SK-N-SH (cell line): Measurements from ENCODE around the gene EYA2.

Experiments
- EZH2phosphoT487 ChIP-seq: fragments of 200-600 bp; sonication (generic); IDR thresholded peaks from 2 replicates; pipeline ENCODE4 v1.6.1; 2017; ENCODE audit warnings: low read depth, mixed run types, mild to moderate bottlenecking, antibody characterized with exemption, moderate library complexity, borderline replicate concordance
- FOSL2 ChIP-seq: IDR thresholded peaks from 2 replicates; pipeline ENCODE4 v1.4.0; 2012; ENCODE audit warnings: low read depth, mild to moderate bottlenecking, moderate library complexity, borderline replicate concordance
- POLR2AphosphoS5 ChIP-seq: IDR thresholded peaks from 2 replicates; pipeline ENCODE4 v1.6.1; 2012; ENCODE audit warnings: low read depth, low read length
- RFX5 ChIP-seq: IDR thresholded peaks from 2 replicates; pipeline ENCODE4 v1.6.1; 2012; ENCODE audit warnings: mild to moderate bottlenecking, improper control_type of control experiment, low read length
- TF ChIP-seq, protein P1 (sequence below): fragments of 200-600 bp; sonication (generic); IDR thresholded peaks from 2 replicates; pipeline ENCODE4 v1.6.1; 2017; ENCODE audit warnings: antibody characterized with exemption, mild to moderate bottlenecking, moderate library complexity
- TF ChIP-seq, protein P2 (sequence below): IDR thresholded peaks from 2 replicates; pipeline ENCODE4 v1.6.1; 2012; ENCODE audit warnings: mild to moderate bottlenecking, low read depth, low read length, moderate library complexity
- TF ChIP-seq, protein P3 (sequence below): IDR thresholded peaks from 2 replicates; pipeline ENCODE4 v1.4.0; 2012; ENCODE audit warnings: low read depth, borderline replicate concordance

DNA sequence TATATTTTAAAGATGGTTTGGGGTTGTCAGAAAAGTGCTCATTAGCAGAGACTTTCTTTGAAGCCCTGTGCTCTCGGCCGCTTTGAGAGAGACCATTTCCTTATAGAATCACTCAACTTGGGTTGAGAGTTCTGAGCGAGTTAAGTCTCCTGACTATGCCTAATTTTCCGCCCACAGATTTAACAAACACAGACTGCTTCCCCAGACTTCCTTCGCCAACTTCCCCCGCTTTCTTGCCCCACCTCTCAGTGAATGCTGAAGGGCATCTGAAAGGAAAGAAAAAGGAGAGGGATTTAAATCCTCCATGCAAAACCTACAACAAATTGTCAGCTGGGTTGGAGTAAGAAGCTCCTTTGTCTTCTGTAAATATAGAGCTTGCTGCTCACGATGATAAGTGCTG, 224.0 kb downstream of the EYA2 start:
- TF ChIP-seq EZH2phosphoT487 = no peak
- TF ChIP-seq, protein P1, sequence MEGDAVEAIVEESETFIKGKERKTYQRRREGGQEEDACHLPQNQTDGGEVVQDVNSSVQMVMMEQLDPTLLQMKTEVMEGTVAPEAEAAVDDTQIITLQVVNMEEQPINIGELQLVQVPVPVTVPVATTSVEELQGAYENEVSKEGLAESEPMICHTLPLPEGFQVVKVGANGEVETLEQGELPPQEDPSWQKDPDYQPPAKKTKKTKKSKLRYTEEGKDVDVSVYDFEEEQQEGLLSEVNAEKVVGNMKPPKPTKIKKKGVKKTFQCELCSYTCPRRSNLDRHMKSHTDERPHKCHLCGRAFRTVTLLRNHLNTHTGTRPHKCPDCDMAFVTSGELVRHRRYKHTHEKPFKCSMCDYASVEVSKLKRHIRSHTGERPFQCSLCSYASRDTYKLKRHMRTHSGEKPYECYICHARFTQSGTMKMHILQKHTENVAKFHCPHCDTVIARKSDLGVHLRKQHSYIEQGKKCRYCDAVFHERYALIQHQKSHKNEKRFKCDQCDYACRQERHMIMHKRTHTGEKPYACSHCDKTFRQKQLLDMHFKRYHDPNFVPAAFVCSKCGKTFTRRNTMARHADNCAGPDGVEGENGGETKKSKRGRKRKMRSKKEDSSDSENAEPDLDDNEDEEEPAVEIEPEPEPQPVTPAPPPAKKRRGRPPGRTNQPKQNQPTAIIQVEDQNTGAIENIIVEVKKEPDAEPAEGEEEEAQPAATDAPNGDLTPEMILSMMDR = no peak
- TF ChIP-seq POLR2AphosphoS5 = no peak
- TF ChIP-seq, protein P2, sequence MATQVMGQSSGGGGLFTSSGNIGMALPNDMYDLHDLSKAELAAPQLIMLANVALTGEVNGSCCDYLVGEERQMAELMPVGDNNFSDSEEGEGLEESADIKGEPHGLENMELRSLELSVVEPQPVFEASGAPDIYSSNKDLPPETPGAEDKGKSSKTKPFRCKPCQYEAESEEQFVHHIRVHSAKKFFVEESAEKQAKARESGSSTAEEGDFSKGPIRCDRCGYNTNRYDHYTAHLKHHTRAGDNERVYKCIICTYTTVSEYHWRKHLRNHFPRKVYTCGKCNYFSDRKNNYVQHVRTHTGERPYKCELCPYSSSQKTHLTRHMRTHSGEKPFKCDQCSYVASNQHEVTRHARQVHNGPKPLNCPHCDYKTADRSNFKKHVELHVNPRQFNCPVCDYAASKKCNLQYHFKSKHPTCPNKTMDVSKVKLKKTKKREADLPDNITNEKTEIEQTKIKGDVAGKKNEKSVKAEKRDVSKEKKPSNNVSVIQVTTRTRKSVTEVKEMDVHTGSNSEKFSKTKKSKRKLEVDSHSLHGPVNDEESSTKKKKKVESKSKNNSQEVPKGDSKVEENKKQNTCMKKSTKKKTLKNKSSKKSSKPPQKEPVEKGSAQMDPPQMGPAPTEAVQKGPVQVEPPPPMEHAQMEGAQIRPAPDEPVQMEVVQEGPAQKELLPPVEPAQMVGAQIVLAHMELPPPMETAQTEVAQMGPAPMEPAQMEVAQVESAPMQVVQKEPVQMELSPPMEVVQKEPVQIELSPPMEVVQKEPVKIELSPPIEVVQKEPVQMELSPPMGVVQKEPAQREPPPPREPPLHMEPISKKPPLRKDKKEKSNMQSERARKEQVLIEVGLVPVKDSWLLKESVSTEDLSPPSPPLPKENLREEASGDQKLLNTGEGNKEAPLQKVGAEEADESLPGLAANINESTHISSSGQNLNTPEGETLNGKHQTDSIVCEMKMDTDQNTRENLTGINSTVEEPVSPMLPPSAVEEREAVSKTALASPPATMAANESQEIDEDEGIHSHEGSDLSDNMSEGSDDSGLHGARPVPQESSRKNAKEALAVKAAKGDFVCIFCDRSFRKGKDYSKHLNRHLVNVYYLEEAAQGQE = no peak
- TF ChIP-seq, protein P3, sequence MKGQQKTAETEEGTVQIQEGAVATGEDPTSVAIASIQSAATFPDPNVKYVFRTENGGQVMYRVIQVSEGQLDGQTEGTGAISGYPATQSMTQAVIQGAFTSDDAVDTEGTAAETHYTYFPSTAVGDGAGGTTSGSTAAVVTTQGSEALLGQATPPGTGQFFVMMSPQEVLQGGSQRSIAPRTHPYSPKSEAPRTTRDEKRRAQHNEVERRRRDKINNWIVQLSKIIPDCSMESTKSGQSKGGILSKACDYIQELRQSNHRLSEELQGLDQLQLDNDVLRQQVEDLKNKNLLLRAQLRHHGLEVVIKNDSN = no peak
- TF ChIP-seq FOSL2 = no peak
- no peak for TF ChIP-seq RFX5
